ENCODE data around the gene PCNX2. TPM values are rescaled to one million over a fixed set of nuclear protein-coding genes. Genes with fewer than 3 reads are reported as not detected.

PCNX2 gene
- total and polyA plus RNA-seq, 2 donors (not counting 3 experiments of a cell fraction or from before 2014, with no cell fraction given): 6.6 to 11.0 TPM

GRCh38 chr1:233253231-233253831, 42.2 kb downstream of the PCNX2 start:
- no peak for TF ChIP-seq MYC (IDR thresholded peaks at IDR 0.05; ENCODE audit: low read depth, low read length)
- no peak for TF ChIP-seq JUN (IDR thresholded peaks at IDR 0.05; ENCODE audit: borderline replicate concordance, insufficient read depth, insufficient read length, low read depth)
- TF ChIP-seq GATA2 (IDR thresholded peaks at IDR 0.05; ENCODE audit: insufficient read depth, insufficient read length, low read depth, low read length): no peak
- TF ChIP-seq POLR2AphosphoS5 (IDR thresholded peaks at IDR 0.05; ENCODE audit: insufficient read depth, low read depth, low read length): no peak
- TF ChIP-seq, protein P1, sequence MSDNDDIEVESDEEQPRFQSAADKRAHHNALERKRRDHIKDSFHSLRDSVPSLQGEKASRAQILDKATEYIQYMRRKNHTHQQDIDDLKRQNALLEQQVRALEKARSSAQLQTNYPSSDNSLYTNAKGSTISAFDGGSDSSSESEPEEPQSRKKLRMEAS (IDR thresholded peaks at IDR 0.05; ENCODE audit: insufficient read depth, insufficient read length): no peak
- TF ChIP-seq EZH2 (IDR thresholded peaks at IDR 0.05; ENCODE audit: borderline replicate concordance, low read depth, low read length, severe bottlenecking): no peak
- dilution Hi-C loops (cut with MboI; ENCODE audit: extremely low pct_ligation_motif_present, low sequenced_read_pairs) (no loop called here), intact Hi-C loops (cut with micrococcal nuclease) (no loop called here)
- Histone ChIP-seq H3K9me3 (replicated peaks; ENCODE audit: control insufficient read depth, insufficient read depth, low read length) (no peaks in the 10 kb centered on the region), H3K27ac (ENCODE audit: insufficient read depth, low read depth, low read length) (no peak overlapping the region), H3K9ac (replicated peaks; ENCODE audit: extremely low read depth, insufficient read depth, low read length) (no peak overlapping the region), H3K27me3 (ENCODE audit: control insufficient read depth in 2 of 2, insufficient read depth in 2 of 2, low read length in 2 of 2) (no peaks in the 10 kb centered on the region), H2AFZ (ENCODE audit: low read depth, low read length) (no peak overlapping the region), H4K20me1 (replicated peaks; ENCODE audit: control insufficient read depth, extremely low read depth, insufficient read depth, low read length) (no peaks in the 10 kb centered on the region), H3K9me1 (replicated peaks; ENCODE audit: control insufficient read depth, extremely low read depth, insufficient read depth, low read length) (no peaks in the 10 kb centered on the region), H3K4me1 (ENCODE audit: control insufficient read depth, extremely low read depth, insufficient read depth, low read length) (peaks cover 8% of the 10 kb centered on the region), H3K4me3 (replicated peaks in 1 of 3; ENCODE audit: insufficient read depth in 1 of 3, low read depth in 1 of 3, low read length in 3 of 3) (no peak overlapping the region), H3K36me3 (ENCODE audit: control insufficient read depth in 2 of 2, extremely low read depth in 1 of 2, insufficient read depth in 2 of 2, low read length in 2 of 2) (peaks cover 0 to under 1% of the 10 kb centered on the region in 2 experiments), H3K79me2 (ENCODE audit: control insufficient read depth, insufficient read depth, low read length) (no peaks in the 10 kb centered on the region), H3K4me2 (ENCODE audit: insufficient read depth, low read length) (no peak overlapping the region)
- POLR2A ChIA-PET: no interaction called here
- no TSS peak for BruUV-seq (replicated peaks)
- DNase-seq (ENCODE audit: low read depth, low spot score) (no peak), FAIRE-seq (no peak)
- CTCF ChIA-PET: interaction anchor here (0.8 kb wide), 1 partner anchor 11 kb away, joined by 3 read pairs; no protein-coding TSS in a partner anchor

DNA sequence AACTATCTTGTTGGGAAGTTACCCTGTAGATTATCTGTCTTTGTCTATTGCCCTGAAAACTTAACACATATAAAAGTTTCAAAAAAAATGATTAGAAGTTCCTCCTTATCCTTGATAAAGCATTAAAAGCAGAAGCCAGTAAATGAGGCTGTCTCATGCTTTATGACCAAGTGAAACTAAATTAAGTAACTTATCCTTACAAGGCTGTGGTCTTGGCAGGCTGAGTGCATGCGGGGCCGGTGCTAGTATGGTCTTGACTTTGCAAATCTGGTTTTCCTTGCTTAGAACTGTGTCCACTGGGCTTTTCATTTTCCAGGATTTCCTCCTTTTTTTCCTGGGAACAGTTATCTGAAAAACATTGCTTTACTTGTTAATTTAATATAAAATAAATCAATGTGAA, 43.1 kb downstream of the PCNX2 start:
- Histone ChIP-seq H3K4me3 (replicated peaks in 1 of 3; ENCODE audit: insufficient read depth in 1 of 3, low read depth in 1 of 3, low read length in 3 of 3) (no peak overlapping the region), H3K9me1 (replicated peaks; ENCODE audit: control insufficient read depth, extremely low read depth, insufficient read depth, low read length) (no peaks in the 10 kb centered on the region), H3K27ac (ENCODE audit: insufficient read depth, low read depth, low read length) (no peak overlapping the region), H4K20me1 (replicated peaks; ENCODE audit: control insufficient read depth, extremely low read depth, insufficient read depth, low read length) (no peaks in the 10 kb centered on the region), H3K9me3 (replicated peaks; ENCODE audit: control insufficient read depth, insufficient read depth, low read length) (no peaks in the 10 kb centered on the region), H3K4me1 (ENCODE audit: control insufficient read depth, extremely low read depth, insufficient read depth, low read length) (peaks cover 8% of the 10 kb centered on the region), H3K36me3 (ENCODE audit: control insufficient read depth in 2 of 2, extremely low read depth in 1 of 2, insufficient read depth in 2 of 2, low read length in 2 of 2) (no peaks in the 10 kb centered on the region), H2AFZ (ENCODE audit: low read depth, low read length) (no peak overlapping the region), H3K79me2 (ENCODE audit: control insufficient read depth, insufficient read depth, low read length) (no peaks in the 10 kb centered on the region), H3K4me2 (ENCODE audit: insufficient read depth, low read length) (no peak overlapping the region), H3K27me3 (ENCODE audit: control insufficient read depth in 2 of 2, insufficient read depth in 2 of 2, low read length in 2 of 2) (no peaks in the 10 kb centered on the region), H3K9ac (replicated peaks; ENCODE audit: extremely low read depth, insufficient read depth, low read length) (no peak overlapping the region)
- TF ChIP-seq POLR2A (IDR thresholded peaks at IDR 0.05; ENCODE audit: low read depth, low read length) (no peak), FOS (IDR thresholded peaks at IDR 0.05; ENCODE audit: borderline replicate concordance, insufficient read depth, low read length) (no peak), MYC (IDR thresholded peaks at IDR 0.05; ENCODE audit: low read depth, low read length) (no peak), GATA2 (IDR thresholded peaks at IDR 0.05; ENCODE audit: insufficient read depth, insufficient read length, low read depth, low read length) (no peak), JUN (IDR thresholded peaks at IDR 0.05; ENCODE audit: borderline replicate concordance, insufficient read depth, insufficient read length, low read depth) (no peak), EZH2 (IDR thresholded peaks at IDR 0.05; ENCODE audit: borderline replicate concordance, low read depth, low read length, severe bottlenecking) (no peak), CTCF (IDR thresholded peaks at IDR 0.05; ENCODE audit: extremely low read depth in 1 of 2, insufficient read depth in 1 of 2, low read depth in 1 of 2, low read length in 2 of 2) (no peak), POLR2AphosphoS5 (IDR thresholded peaks at IDR 0.05; ENCODE audit: insufficient read depth, low read depth, low read length) (no peak)
- TF ChIP-seq, protein P1 (IDR thresholded peaks at IDR 0.05; ENCODE audit: insufficient read depth, insufficient read length): no peak
- DNase-seq (ENCODE audit: low read depth, low spot score) (no peak), FAIRE-seq (no peak)
- intact Hi-C loops (cut with micrococcal nuclease): no loop called here
- dilution Hi-C loops (cut with MboI; ENCODE audit: extremely low pct_ligation_motif_present, low sequenced_read_pairs): no loop called here
- no TSS peak for BruUV-seq (replicated peaks)
- ChIA-PET CTCF (interaction anchor here (0.6 to 1.5 kb wide), 2 partner anchors 9 to 10 kb away, joined by 3 to 4 read pairs; no protein-coding TSS in a partner anchor), POLR2A (no interaction called here)
